Dermis microvascular lymphatic vessel endothelial cell (primary cell): ENCODE results near the gene MUSTN1. TPM values are rescaled to one million over a fixed set of nuclear protein-coding genes. Genes with fewer than 3 reads are reported as not detected.

Experiments
- DNase-seq, 2 donors: peaks; one replicate each; pipeline versions ENCODE4 v3.0.0 to v3.0.0-alpha.2; 2010; ENCODE audit warnings: low read depth in 2 of 2
- total RNA-seq: library from RNA; depleted of rRNA; stranded (reverse); fragments of >200 nt; gene quantifications from 2 replicates; pipeline ENCODE4 v1.2.1, GENCODE V29; 2014

MUSTN1 gene
- total RNA-seq, 1 donor from 2014 or later: not detected

GRCh38 chr3:52786330-52787215, 48.2 kb downstream of the MUSTN1 start:
- no peak for DNase-seq

- no peak for DNase-seq
Measured at GRCh38 chr3:52784931-52785590, 49.8 kb downstream of the MUSTN1 start.

GRCh38 chr3:52784021-52784621, 50.7 kb downstream of the MUSTN1 start:
- DNase-seq: no peak

GRCh38 chr3:52783211-52783555, 51.6 kb downstream of the MUSTN1 start:
- DNase-seq: no peak

Other genes with a start within 250 kb of the MUSTN1 start
- gene PBRM1, start 149.1 kb downstream of the MUSTN1 start, total RNA-seq: 51.9 and 61.6 TPM in 2 replicates
- gene GNL3, start 149.0 kb downstream of the MUSTN1 start, total RNA-seq: 53.1 and 71.6 TPM in 2 replicates
- 37.4 and 44.6 TPM in 2 replicates for gene GLT8D1, start 129.2 kb downstream of the MUSTN1 start, total RNA-seq
- 36.3 and 37.4 TPM in 2 replicates for gene SPCS1, start 128.9 kb downstream of the MUSTN1 start, total RNA-seq
- gene NEK4, start 64.1 kb downstream of the MUSTN1 start, total RNA-seq: 11.6 and 12.6 TPM in 2 replicates
- gene ITIH1, start 57.4 kb downstream of the MUSTN1 start, total RNA-seq: not detected in 2 replicates
- gene ITIH3, start 40.2 kb downstream of the MUSTN1 start, total RNA-seq: 0.64 and 1.1 TPM in 2 replicates
- gene ITIH4, start 4.3 kb downstream of the MUSTN1 start, total RNA-seq: 0.39 and 1.0 TPM in 2 replicates
- 8.0 and 12.9 TPM in 2 replicates for gene STIMATE, start 62.5 kb upstream of the MUSTN1 start, total RNA-seq
- 3.9 and 4.3 TPM in 2 replicates for gene SFMBT1, start 211.1 kb upstream of the MUSTN1 start, total RNA-seq